Activated naive CD8-positive, alpha-beta T cell (primary cell): ENCODE measurements around the gene MYOM3.

ENCODE experiments used
- H3K27ac Mint-ChIP-seq: one replicate; pipeline ENCODE4 v1.8.0; 2021; ENCODE audit warnings: mixed read lengths
- H3K27me3 Mint-ChIP-seq: one replicate; pipeline ENCODE4 v1.8.0; 2021; ENCODE audit warnings: mixed read lengths
- H3K36me3 Mint-ChIP-seq: one replicate; pipeline ENCODE4 v1.8.0; 2021; ENCODE audit warnings: mixed read lengths
- H3K4me1 Mint-ChIP-seq: one replicate; pipeline ENCODE4 v1.8.0; 2021; ENCODE audit warnings: low read depth, mixed read lengths
- H3K4me3 Mint-ChIP-seq: one replicate; pipeline ENCODE4 v1.8.0; 2021; ENCODE audit warnings: mild to moderate bottlenecking, mixed read lengths
- H3K9me3 Mint-ChIP-seq: one replicate; pipeline ENCODE4 v1.8.0; 2021; ENCODE audit warnings: low read depth, mixed read lengths

Gene MYOM3

DNA sequence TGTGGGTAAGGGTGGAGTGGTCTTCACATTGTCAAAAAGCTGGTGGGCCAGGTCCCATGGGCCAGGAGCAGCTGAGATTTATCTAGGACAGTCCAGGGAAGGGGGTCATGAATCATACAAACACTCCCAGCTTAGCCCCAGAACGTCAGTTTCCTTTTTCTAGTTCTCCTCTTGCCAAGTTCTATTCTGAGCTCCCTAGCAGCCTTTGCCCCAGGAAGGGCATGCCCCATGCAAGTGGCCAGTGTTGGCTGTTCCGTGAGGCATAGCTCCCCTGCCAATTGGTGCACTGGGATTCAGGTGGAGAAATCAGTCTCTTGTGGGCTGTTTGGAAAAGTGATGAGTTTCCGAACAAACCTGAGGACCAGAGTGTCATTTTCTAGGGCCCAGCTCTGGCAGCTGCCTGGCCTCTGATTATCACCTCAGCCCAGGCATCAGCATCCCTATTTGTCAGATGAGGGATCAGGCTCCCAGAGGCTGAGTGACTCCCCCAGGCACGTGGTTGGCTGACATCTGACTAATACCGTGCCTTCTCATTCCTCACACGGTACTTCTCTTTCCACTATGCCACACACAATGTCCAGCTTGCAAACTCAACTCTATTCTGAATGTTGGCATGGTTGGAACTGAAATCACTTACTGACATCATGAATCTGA lies 14.2 kb upstream of the MYOM3 start:
- Mint-ChIP-seq H3K4me3 (no peak overlapping the region), H3K27ac (no peak overlapping the region), H3K36me3 (peaks cover 3% of the 10 kb centered on the region), H3K9me3 (peaks cover 10% of the 10 kb centered on the region), H3K27me3 (no peaks in the 10 kb centered on the region), H3K4me1 (no peaks in the 10 kb centered on the region)

DNA sequence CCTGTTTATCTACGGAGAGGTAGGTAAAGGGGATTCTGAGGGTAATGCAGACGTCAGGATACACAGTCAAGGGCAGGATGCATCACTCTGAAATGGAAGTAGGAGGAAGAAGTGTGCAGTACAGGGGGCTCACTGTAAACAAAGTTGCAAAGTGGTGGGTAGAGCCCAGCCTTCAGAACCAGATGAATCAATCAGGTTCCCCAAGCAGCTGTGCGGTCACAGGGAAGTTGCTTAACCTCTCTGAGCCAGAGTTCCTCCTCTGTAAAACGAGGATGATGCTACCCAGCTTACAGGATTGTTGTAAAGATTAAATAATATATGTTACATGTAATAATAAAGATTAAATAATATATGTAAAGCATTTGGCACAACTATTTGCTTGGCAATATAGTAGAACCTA lies 13.5 kb upstream of the MYOM3 start:
- Mint-ChIP-seq H3K36me3 (no peaks in the 10 kb centered on the region), H3K27me3 (no peaks in the 10 kb centered on the region), H3K4me1 (no peaks in the 10 kb centered on the region), H3K4me3 (no peak overlapping the region), H3K27ac (no peak overlapping the region), H3K9me3 (peaks cover 10% of the 10 kb centered on the region)

- H3K36me3 Mint-ChIP-seq: no peaks in the 10 kb centered on the region
- H3K4me3 Mint-ChIP-seq: no peak overlapping the region
- H3K27me3 Mint-ChIP-seq: no peaks in the 10 kb centered on the region
- H3K27ac Mint-ChIP-seq: no peak overlapping the region
- H3K4me1 Mint-ChIP-seq: no peaks in the 10 kb centered on the region
- peaks cover 6% of the 10 kb centered on the region for H3K9me3 Mint-ChIP-seq
These were observed 13.0 kb upstream of the MYOM3 start for GRCh38 chr1:24124980-24125379.

GRCh38 chr1:24123611-24124010 lies 11.7 kb upstream of the MYOM3 start:
- H3K4me3 Mint-ChIP-seq: no peak overlapping the region
- H3K27ac Mint-ChIP-seq: no peak overlapping the region
- H3K27me3 Mint-ChIP-seq: no peaks in the 10 kb centered on the region
- H3K36me3 Mint-ChIP-seq: no peaks in the 10 kb centered on the region
- H3K4me1 Mint-ChIP-seq: no peaks in the 10 kb centered on the region
- H3K9me3 Mint-ChIP-seq: no peaks in the 10 kb centered on the region

DNA sequence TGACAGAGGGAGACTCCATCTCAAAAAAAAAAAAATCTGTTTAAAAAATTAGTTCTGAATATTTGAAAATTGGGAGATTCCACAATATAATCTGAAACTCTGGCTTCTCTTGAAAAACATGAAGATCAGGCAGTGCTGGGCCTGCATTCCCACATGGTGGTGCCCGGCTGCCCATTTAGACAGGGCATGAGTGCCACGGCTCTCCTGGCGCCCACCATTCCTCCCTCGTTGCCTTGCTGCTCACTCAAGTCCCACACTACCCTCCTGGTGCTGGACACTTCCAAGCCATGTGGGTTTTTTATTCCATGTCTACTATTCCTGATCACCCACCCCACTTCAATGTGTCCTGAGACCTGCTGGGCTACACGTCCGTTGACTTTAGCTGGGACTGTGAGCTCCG lies 10.8 kb upstream of the MYOM3 start:
- H3K27me3 Mint-ChIP-seq: peaks cover under 1% of the 10 kb centered on the region
- H3K9me3 Mint-ChIP-seq: no peaks in the 10 kb centered on the region
- H3K36me3 Mint-ChIP-seq: no peaks in the 10 kb centered on the region
- no peaks in the 10 kb centered on the region for H3K4me1 Mint-ChIP-seq
- H3K4me3 Mint-ChIP-seq: no peak overlapping the region
- H3K27ac Mint-ChIP-seq: no peak overlapping the region

DNA sequence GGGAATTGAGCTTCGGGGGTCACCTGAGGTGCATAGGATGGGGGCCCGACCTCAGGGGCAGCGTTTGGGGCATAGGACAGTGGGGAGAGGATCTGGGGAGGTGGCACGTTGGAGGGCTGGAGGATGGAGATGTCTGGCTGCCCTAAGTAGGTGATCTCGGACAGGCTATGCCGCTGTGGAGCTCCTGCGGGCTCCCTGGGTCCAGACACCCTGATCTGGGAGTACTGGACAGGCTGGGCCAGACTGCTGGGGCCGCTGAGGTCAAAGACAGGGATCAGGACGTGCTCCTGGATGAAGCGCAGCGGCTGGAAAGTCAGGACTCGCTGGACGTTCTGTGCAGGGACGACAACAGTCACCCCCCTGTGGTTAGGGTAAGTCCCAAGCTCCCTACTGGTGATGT lies 9.5 kb upstream of the MYOM3 start:
- Mint-ChIP-seq H3K36me3 (no peaks in the 10 kb centered on the region), H3K27ac (no peak overlapping the region), H3K4me3 (no peak overlapping the region), H3K27me3 (peaks cover 6% of the 10 kb centered on the region), H3K4me1 (no peaks in the 10 kb centered on the region), H3K9me3 (no peaks in the 10 kb centered on the region)

DNA sequence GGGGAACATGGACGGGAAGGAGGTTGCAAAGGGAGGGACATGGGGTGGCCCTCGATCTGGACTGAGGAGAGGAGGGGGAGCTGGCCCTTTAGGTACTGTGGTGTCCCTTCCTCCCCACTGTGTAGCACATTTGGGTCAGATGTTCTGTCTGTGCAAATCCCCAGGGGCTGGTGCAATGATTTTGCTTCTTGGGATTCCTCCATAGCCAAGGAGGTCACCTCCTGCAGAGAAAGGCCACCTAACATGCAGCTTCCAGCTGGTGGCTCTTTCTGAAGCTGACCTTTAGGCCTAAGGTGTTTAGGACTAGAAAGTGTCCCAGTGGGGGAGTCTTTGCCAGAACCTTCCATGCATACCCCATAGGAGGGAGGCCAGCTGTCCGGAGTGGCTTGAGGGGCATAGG lies 9.0 kb upstream of the MYOM3 start:
- Mint-ChIP-seq H3K27me3 (peaks cover 9% of the 10 kb centered on the region), H3K9me3 (no peaks in the 10 kb centered on the region), H3K36me3 (no peaks in the 10 kb centered on the region), H3K4me3 (no peak overlapping the region), H3K27ac (no peak overlapping the region), H3K4me1 (no peaks in the 10 kb centered on the region)

- Mint-ChIP-seq H3K27me3 (peaks cover 9% of the 10 kb centered on the region), H3K4me3 (no peak overlapping the region), H3K4me1 (no peaks in the 10 kb centered on the region), H3K9me3 (no peaks in the 10 kb centered on the region), H3K36me3 (no peaks in the 10 kb centered on the region), H3K27ac (no peak overlapping the region)
These were observed 8.2 kb upstream of the MYOM3 start for GRCh38 chr1:24119859-24120756.

DNA sequence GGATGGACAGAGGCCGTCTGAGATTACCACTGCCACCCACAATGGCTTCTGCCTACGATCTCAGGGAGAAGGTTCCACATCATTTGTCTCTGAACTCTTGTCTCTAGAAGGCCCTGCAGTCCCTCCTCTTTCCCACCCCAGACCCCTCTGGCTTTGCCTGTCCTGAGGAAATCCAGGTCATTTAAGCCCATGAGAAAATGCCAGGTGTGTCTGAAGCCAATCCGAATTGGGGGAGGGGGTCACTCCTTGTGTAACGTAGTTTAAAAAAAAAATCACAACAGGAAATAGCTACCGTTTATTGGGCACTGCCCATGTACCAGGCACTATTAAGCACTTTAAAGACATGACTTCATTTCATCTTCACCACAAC lies 7.5 kb upstream of the MYOM3 start:
- Mint-ChIP-seq H3K9me3 (no peaks in the 10 kb centered on the region), H3K36me3 (no peaks in the 10 kb centered on the region), H3K27ac (no peak overlapping the region), H3K4me1 (no peaks in the 10 kb centered on the region), H3K4me3 (no peak overlapping the region), H3K27me3 (peaks cover 9% of the 10 kb centered on the region)

- Mint-ChIP-seq H3K4me1 (no peaks in the 10 kb centered on the region), H3K36me3 (no peaks in the 10 kb centered on the region), H3K4me3 (no peak overlapping the region), H3K27ac (no peak overlapping the region), H3K27me3 (peaks cover 11% of the 10 kb centered on the region), H3K9me3 (no peaks in the 10 kb centered on the region)
These were observed 6.7 kb upstream of the MYOM3 start for GRCh38 chr1:24118410-24119242.

DNA sequence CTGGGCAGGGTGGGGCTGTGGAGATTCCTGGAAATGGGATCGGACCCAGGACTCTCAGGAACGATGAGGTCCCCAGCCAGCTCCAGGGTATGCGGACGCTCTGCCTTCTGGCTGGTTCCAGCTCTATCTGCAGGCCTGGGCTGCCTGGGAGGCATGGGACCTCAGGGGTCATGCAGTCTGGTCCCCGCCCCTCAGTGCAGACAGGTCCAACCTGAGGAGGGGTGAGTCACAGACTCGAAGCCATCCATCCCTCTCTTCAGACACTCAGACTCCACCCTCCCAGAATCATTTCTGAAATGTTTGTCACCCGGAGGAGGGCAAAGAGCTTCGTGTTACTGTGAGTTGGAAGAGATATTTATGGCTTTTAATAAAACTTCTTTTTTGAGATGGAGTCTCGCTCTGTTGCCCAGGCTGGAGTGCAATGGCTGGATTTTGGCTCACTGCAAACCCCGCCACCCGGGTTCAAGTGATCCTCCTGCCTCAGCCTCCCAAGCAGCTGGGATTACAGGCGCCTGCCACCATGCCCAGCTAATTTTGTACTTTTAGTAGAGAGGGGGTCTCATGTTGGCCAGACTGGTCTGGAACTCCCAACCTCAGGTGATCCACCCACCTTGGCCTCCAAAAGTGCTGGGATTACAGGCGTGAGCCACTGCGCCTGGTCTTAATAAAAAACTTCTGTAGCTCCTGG lies 5.9 kb upstream of the MYOM3 start:
- Mint-ChIP-seq H3K27ac (no peak overlapping the region), H3K36me3 (no peaks in the 10 kb centered on the region), H3K27me3 (peaks cover 14% of the 10 kb centered on the region), H3K4me1 (no peaks in the 10 kb centered on the region), H3K9me3 (no peaks in the 10 kb centered on the region), H3K4me3 (no peak overlapping the region)

GRCh38 chr1:24117132-24117531 lies 5.2 kb upstream of the MYOM3 start:
- Mint-ChIP-seq H3K27ac (no peak overlapping the region), H3K4me3 (no peak overlapping the region), H3K36me3 (no peaks in the 10 kb centered on the region), H3K27me3 (peaks cover 14% of the 10 kb centered on the region), H3K9me3 (no peaks in the 10 kb centered on the region), H3K4me1 (peaks cover 6% of the 10 kb centered on the region)

- peaks cover 14% of the 10 kb centered on the region for H3K27me3 Mint-ChIP-seq
- no peak overlapping the region for H3K4me3 Mint-ChIP-seq
- no peak overlapping the region for H3K27ac Mint-ChIP-seq
- no peaks in the 10 kb centered on the region for H3K36me3 Mint-ChIP-seq
- H3K4me1 Mint-ChIP-seq: peaks cover 6% of the 10 kb centered on the region
- no peaks in the 10 kb centered on the region for H3K9me3 Mint-ChIP-seq
These were observed 2.8 kb upstream of the MYOM3 start for GRCh38 chr1:24114753-24115152.

DNA sequence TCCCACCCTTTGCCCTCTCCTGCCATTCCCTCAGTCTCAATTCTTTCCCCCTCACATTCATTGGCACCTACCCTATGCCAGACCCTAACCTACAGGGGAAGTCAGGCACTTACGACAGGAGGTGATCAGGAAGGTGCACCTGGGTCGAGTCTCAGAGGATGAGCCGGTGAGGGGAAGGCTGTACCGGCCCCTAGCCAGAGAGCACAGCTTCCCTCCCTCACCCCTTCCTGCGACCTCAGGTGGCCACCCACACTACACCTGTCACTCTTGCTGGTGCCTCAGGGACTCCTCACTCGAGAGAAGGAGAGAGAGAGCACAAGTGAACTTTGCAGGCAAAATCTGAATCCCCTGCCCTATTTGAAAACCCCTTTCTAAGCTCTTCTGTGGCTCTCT lies 1.7 kb upstream of the MYOM3 start:
- Mint-ChIP-seq H3K4me1 (peaks cover 6% of the 10 kb centered on the region), H3K4me3 (no peak overlapping the region), H3K27ac (no peak overlapping the region), H3K27me3 (peaks cover 14% of the 10 kb centered on the region), H3K36me3 (no peaks in the 10 kb centered on the region), H3K9me3 (no peaks in the 10 kb centered on the region)
